GM10847 (cell line): ENCODE data around the gene TAF10.

Source experiments
- POLR2A ChIP-seq: IDR thresholded peaks from 2 replicates; pipeline ENCODE4 v1.6.1; 2011; ENCODE audit not compliant: insufficient read length; ENCODE audit errors: extremely low read depth

TAF10 gene

GRCh38 chr11:6632116-6633073 is 20.4 kb upstream of the TAF10 start:
- TF ChIP-seq POLR2A: no peak

GRCh38 chr11:6631361-6631890 is 19.4 kb upstream of the TAF10 start:
- no peak for TF ChIP-seq POLR2A

GRCh38 chr11:6630632-6631291 is 18.7 kb upstream of the TAF10 start:
- TF ChIP-seq POLR2A: no peak

GRCh38 chr11:6629892-6630631 is 18.0 kb upstream of the TAF10 start:
- TF ChIP-seq POLR2A: no peak

GRCh38 chr11:6629573-6629891 is 17.5 kb upstream of the TAF10 start:
- TF ChIP-seq POLR2A: no peak

GRCh38 chr11:6628526-6628925 is 16.5 kb upstream of the TAF10 start:
- TF ChIP-seq POLR2A: no peak

GRCh38 chr11:6627762-6628241 is 15.8 kb upstream of the TAF10 start:
- TF ChIP-seq POLR2A: no peak

GRCh38 chr11:6626971-6627761 is 15.2 kb upstream of the TAF10 start:
- no peak for TF ChIP-seq POLR2A

GRCh38 chr11:6625832-6626420 is 13.9 kb upstream of the TAF10 start:
- no peak for TF ChIP-seq POLR2A

GRCh38 chr11:6625156-6625831 is 13.3 kb upstream of the TAF10 start:
- TF ChIP-seq POLR2A: no peak

GRCh38 chr11:6623391-6624363 is 11.7 kb upstream of the TAF10 start:
- no peak for TF ChIP-seq POLR2A
